Kidney (tissue), 14 donors: ENCODE data around the gene ATP1B3. TPM values are rescaled to one million over a fixed set of nuclear protein-coding genes. Genes with fewer than 3 reads are reported as not detected.

Experiments used
- DNase-seq, 5 donors: peaks; one replicate each; pipeline ENCODE4 v3.0.0-alpha.2; 2013 to 2020
- FAIRE-seq: peaks from 2 replicates; lab custom pipeline; 2012; peaks lifted over from hg19 to GRCh38; lab: Jason Lieb, UNC
- H3K27ac ChIP-seq, 2 donors: one replicate each; pipeline ENCODE4 v1.7.0; 2013; ENCODE audit warnings: low read depth in 2 of 2, low read length in 2 of 2, inconsistent platforms in 1 of 2
- H3K27me3 ChIP-seq: one replicate; pipeline ENCODE4 v1.7.1; 2013; ENCODE audit warnings: low read length, inconsistent platforms; ENCODE audit not compliant: control insufficient read depth, insufficient read depth
- H3K36me3 ChIP-seq, 3 donors: one replicate each; pipeline versions ENCODE4 v1.7.0 to v1.7.1; 2013; ENCODE audit warnings: low read length in 3 of 3, control low read depth in 1 of 3, inconsistent platforms in 1 of 3; ENCODE audit not compliant: insufficient read depth in 3 of 3, control insufficient read depth in 2 of 3
- H3K4me1 ChIP-seq, 3 donors: one replicate each; pipeline versions ENCODE4 v1.7.0 to v1.7.1; 2013; ENCODE audit warnings: low read length in 3 of 3, inconsistent platforms in 1 of 3, low read depth in 1 of 3; ENCODE audit not compliant: control insufficient read depth in 2 of 3, insufficient read depth in 2 of 3
- H3K4me3 ChIP-seq, 3 donors: one replicate each; pipeline versions ENCODE4 v1.7.0 to v1.8.1; 2013; ENCODE audit warnings: low read length in 3 of 3, control low read depth in 1 of 3, inconsistent platforms in 1 of 3
- H3K9ac ChIP-seq, 3 donors: one replicate each; pipeline versions ENCODE4 v1.7.0 to v1.7.1; 2013; ENCODE audit warnings: low read length in 3 of 3, control low read depth in 1 of 3, inconsistent platforms in 1 of 3
- H3K9me3 ChIP-seq, 3 donors: one replicate each; pipeline versions ENCODE4 v1.7.0 to v1.7.1; 2013; ENCODE audit warnings: low read length in 3 of 3, control low read depth in 1 of 3, inconsistent platforms in 1 of 3; ENCODE audit not compliant: control insufficient read depth in 2 of 3, insufficient read depth in 1 of 3
- CTCF ChIP-seq: IDR thresholded peaks from 3 replicates; pipeline ENCODE4 v1.5.1; 2012; ENCODE audit warnings: mild to moderate bottlenecking, moderate library complexity, borderline replicate concordance; ENCODE audit not compliant: insufficient read depth; ENCODE audit errors: extremely low read depth
- intact Hi-C: fragments of 100-400 bp; cut with DNase I; formaldehyde crosslinking; loops from one replicate; pipeline ENCODE4 v1.11.1; 2022
- polyA plus RNA-seq: library from polyadenylated mRNA; stranded (reverse); fragments of 350-450 nt; fragmentation: Illumina TruSeq; extraction: RNeasy Lipid Tissue Mini Kit (QIAGEN cat#74804); gene quantifications from one replicate; pipeline ENCODE4 v1.2.3, GENCODE V29; 2014; ENCODE audit warnings: low read depth, low replicate concordance; ENCODE audit not compliant: insufficient read depth
- total RNA-seq: library from RNA; stranded (reverse); fragmentation: NEBNext Ultra II Directional; extraction: Animal tissue kit (Norgen Biotek cat#: 25700); gene quantifications from one replicate; pipeline ENCODE4 v1.2.1, GENCODE V29; 2021
- donor health status: control.
- donor health status: control.
- donor health status: control.
- donor health status: control.
- donor health status: control.
- donor health status: DM: yes; HTN: yes; CAD: no.
- donor health status: Normal renal cell carcinoma (clear cell type).

ATP1B3 gene
- total and polyA plus RNA-seq, 2 donors from 2014 or later: 110 to 195 TPM

GRCh38 chr3:141864281-141864970 lies 12.0 kb upstream of the ATP1B3 start:
- Histone ChIP-seq H3K36me3 (no peaks in the 10 kb centered on the region), H3K27ac (no peak overlapping the region), H3K4me1 (peaks cover 0 to 4% (median 0%) of the 10 kb centered on the region in 3 donors), H3K27me3 (no peaks in the 10 kb centered on the region), H3K9me3 (no peaks in the 10 kb centered on the region), H3K4me3 (no peak overlapping the region), H3K9ac (no peak overlapping the region)
- no peak for TF ChIP-seq CTCF
- intact Hi-C loops: no loop called here
- DNase-seq (no peak), FAIRE-seq (no peak)

- Histone ChIP-seq H3K4me3 (no peak overlapping the region), H3K36me3 (no peaks in the 10 kb centered on the region), H3K9me3 (no peaks in the 10 kb centered on the region), H3K4me1 (peaks cover 0 to 4% (median 0%) of the 10 kb centered on the region in 3 donors), H3K27ac (no peak overlapping the region), H3K27me3 (no peaks in the 10 kb centered on the region), H3K9ac (no peak overlapping the region)
- FAIRE-seq (no peak), DNase-seq (no peak)
- intact Hi-C loops: no loop called here
- TF ChIP-seq CTCF: no peak
Measured at GRCh38 chr3:141865101-141865500, 11.3 kb upstream of the ATP1B3 start.

- no peak for TF ChIP-seq CTCF
- H3K9me3 ChIP-seq: peaks cover 0 to 5% (median 0%) of the 10 kb centered on the region in 3 donors
- intact Hi-C loops: no loop called here
- no peak overlapping the region for H3K9ac ChIP-seq
- no peak for FAIRE-seq
- DNase-seq: no peak
- H3K36me3 ChIP-seq: no peaks in the 10 kb centered on the region
- H3K4me3 ChIP-seq: no peak overlapping the region
- no peaks in the 10 kb centered on the region for H3K27me3 ChIP-seq
- no peak overlapping the region for H3K27ac ChIP-seq
- no peaks in the 10 kb centered on the region for H3K4me1 ChIP-seq
Measured at GRCh38 chr3:141870091-141870687, 6.3 kb upstream of the ATP1B3 start.
